GM15510 (cell line): ENCODE measurements around the gene SSBP4.

Source experiments
- POLR2A ChIP-seq: IDR thresholded peaks from 3 replicates; pipeline ENCODE4 v1.6.1; 2011; ENCODE audit warnings: borderline replicate concordance; ENCODE audit not compliant: insufficient read length; ENCODE audit errors: extremely low read depth

SSBP4 gene

GRCh38 chr19:18419195-18419698 is at the start of gene SSBP4:
Gene SSBP4, plus strand, starts transcription at chr19:18419398. Its CDS starts 251 bp downstream, at chr19:18419649.
- peak; percentile 31 for TF ChIP-seq POLR2A

- no peak for TF ChIP-seq POLR2A
Measured at GRCh38 chr19:18373407-18373891, 45.7 kb upstream of the SSBP4 start.

- TF ChIP-seq POLR2A = peak; percentile 55
Measured at GRCh38 chr19:18373892-18374629, 45.1 kb upstream of the SSBP4 start.

GRCh38 chr19:18377026-18377425 is 42.2 kb upstream of the SSBP4 start:
- TF ChIP-seq POLR2A = no peak

- no peak for TF ChIP-seq POLR2A
Measured at GRCh38 chr19:18379803-18380747, 39.1 kb upstream of the SSBP4 start.

- no peak for TF ChIP-seq POLR2A
Measured at GRCh38 chr19:18380843-18381242, 38.4 kb upstream of the SSBP4 start.

- TF ChIP-seq POLR2A = no peak
Measured at GRCh38 chr19:18384775-18385174, 34.4 kb upstream of the SSBP4 start.

GRCh38 chr19:18385359-18385674 is 33.9 kb upstream of the SSBP4 start:
- TF ChIP-seq POLR2A = no peak

- peak; percentile 71 for TF ChIP-seq POLR2A
Measured at GRCh38 chr19:18385675-18386542, 33.3 kb upstream of the SSBP4 start, which contains the start of gene GDF15. Gene GDF15, plus strand, starts transcription at chr19:18386158. Its CDS starts 32 bp downstream, at chr19:18386190.

- TF ChIP-seq POLR2A = no peak
Measured at GRCh38 chr19:18386543-18387271, 32.5 kb upstream of the SSBP4 start.

- peak; percentile 40 for TF ChIP-seq POLR2A
Measured at GRCh38 chr19:18388100-18388959, 30.9 kb upstream of the SSBP4 start.

- TF ChIP-seq POLR2A = no peak
Measured at GRCh38 chr19:18388960-18389725, 30.1 kb upstream of the SSBP4 start.
